Activated naive CD4-positive, alpha-beta T cell treated with Interleukin-2 at 50 U/mL for 16 hours (primary cell): Measurements from ENCODE around the gene CDK11B.
A peak's percentile ranks its signal among the peaks of the same experiment; 100 is the strongest.

Source experiments
- DNase-seq: peaks from one replicate; pipeline ENCODE4 v3.0.0-alpha.2; 2020

The CDK11B gene

DNA sequence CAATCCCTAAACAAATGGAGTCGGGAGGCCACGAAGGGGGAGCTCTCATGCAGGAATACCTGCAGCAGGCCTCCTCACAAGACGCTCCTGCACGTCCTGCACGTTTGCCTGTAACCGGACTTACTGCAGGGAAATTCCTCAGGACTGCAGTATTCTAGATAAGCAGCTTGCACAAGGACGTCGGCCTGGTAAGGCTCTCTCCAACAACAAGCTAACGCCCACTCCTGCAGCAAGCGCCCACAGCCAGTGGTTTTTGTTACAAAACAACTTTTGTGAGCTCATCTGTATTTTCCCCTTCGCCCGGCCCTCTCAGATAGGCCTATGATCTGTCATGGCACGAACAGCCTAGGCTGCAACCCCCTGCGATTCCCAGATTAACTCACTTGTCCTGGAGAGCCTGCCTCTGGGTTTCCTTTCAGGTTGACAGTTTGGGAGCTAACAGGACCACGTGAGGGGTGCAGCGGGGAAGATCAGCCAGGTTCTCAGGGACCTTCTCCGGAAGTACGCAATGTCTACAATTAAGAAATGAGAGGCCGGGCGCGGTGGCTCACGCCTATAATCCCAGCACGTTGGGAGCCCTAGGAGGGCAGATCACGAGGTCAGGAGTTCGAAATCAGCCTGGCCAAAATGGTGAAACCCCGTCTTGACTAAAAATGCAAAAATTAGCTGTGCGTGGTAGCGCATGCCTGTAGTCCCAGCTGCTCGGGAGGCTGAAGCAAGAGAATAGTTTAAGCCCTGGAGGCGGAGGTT lies 44.4 kb downstream of the CDK11B start:
- peak; percentile 71 for DNase-seq

GRCh38 chr1:1613509-1614082 lies 45.2 kb downstream of the CDK11B start:
- no peak for DNase-seq

DNA sequence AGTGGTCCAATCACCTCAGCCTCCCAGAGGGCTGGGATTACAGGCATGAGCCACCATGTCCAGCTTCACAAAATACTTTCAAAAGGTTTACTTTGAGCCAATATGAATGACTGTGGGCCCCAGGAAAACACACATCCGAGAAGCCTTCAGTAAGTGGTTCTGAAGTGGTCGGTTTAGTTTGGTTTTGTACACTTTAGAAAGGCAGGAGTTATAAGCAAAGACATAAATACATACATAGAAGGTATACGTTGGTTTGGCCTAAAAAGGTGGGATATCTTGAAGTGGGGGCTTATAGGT lies 46.8 kb downstream of the CDK11B start:
- DNase-seq, result no peak

GRCh38 chr1:1610796-1611195 lies 48.0 kb downstream of the CDK11B start:
- DNase-seq, result no peak

DNA sequence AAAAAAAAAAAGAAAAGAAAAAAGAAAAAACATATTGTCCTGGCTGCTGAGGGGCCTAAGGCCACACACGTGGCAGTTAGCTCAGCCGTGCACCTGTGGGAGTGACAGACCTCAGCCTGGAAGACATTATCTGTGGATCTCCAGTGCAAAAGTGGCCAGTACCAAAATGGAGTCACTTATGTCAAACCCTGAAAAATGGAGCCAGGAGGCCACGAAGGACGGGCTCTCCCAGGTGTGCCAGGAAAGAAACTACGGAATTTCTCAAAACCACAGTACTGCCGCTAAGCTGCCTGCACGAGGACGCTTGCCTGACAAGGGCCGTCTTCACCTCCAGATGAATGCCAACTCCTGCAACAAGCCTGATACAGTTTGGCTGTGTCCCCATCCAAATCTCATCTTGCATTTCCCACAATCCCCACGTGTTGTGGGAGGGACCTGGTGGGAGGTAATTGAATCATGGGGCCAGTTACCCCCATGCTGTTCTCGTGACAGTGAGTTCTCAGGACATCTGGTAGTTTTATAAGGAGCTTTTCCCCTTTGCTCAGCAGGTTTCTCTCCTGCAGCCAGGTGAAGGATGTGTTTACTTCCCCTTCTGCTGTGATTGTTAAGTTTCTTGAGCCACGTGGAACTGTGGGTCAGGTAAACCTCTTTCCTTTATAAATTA lies 48.9 kb downstream of the CDK11B start:
- no peak for DNase-seq

DNA sequence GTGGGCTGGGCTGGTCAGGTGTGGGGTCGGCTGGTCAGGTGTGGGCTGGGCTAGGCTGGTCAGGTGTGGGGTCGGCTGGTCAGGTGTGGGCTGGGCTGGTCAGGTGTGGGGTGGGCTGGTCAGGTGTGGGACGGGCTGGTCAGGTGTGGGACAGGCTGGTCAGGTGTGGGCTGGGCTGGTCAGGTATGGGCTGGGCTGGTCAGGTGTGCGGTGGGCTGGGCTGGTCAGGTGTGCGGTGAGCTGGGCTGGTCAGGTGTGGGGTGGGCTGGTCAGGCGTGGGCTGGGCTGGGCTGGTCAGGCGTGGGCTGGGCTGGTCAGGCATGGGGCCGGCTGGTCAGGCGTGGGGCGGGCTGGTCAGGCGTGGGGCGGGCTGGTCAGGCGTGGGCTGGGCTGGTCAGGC lies 52.6 kb downstream of the CDK11B start:
- DNase-seq, result no peak

GRCh38 chr1:1605724-1606123 lies 53.1 kb downstream of the CDK11B start:
- no peak for DNase-seq

GRCh38 chr1:1605034-1605591 lies 53.7 kb downstream of the CDK11B start:
- no peak for DNase-seq

DNA sequence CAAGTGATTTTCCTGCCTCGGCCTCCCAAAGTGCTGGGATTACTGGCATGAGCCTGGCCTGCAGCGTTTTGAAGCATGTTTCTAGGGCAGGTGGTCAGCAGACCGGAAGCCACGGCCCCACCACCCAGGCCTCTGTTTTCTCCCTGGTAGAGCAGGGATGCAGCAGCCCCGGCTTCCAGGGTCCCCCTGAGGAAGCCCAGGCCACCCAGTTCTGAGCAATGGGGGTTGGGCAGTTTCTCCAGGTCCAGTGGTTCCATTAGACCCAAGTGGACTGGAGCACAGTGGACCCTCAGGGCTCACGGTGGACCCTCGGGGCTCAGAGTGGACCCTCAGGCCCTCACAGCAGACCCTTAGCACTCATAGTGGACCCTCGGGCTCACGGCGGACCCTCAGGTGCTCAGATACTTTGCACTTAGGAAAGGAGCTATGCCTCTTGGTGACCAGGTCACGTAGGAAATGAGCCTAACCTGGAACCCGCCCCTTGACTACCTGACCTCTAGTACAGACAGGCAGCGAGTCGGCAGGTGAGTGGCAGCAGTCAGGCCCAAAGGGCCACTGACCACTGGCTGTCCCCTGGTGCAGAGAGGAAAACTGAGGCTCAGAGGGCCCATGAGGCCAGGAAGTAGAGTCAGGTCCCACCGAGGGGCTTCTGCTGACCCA lies 54.3 kb downstream of the CDK11B start:
- no peak for DNase-seq

GRCh38 chr1:1603671-1604373 lies 55.0 kb downstream of the CDK11B start:
- no peak for DNase-seq

- DNase-seq, result no peak
Observed at GRCh38 chr1:1602968-1603506, 55.8 kb downstream of the CDK11B start.

DNA sequence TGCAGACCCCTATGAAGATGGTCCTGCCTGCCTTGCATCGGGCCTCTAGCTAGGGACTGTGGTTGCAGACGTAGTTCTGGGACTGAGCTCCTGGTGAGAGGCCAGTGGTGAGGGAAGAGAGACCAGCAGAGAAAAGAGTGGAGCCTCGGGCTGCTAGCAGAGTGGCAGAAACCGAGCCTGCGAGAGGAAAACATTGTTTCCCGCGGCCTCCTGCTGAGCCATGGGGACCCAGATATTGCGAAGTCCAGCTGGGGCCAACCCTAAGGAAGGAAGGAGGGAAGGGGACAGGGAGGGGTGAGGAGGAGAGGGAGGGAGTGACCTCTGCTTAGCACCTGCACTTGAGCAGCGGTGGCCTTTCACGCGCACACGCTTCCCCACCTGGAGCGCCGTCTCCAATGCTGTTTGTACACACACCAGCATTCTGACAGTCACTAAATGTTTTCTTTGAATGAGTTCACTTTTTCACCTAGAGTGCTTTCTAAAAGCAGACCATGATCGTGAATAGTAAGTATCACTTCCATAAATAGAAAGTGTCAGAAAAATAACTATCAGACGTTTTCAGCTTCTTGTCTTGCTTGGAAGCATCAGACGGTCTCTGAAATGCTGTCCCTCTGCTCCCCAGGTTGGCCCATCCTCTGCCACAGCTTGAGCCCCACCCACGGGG lies 56.4 kb downstream of the CDK11B start:
- DNase-seq, result no peak

GRCh38 chr1:1601564-1602303 lies 57.1 kb downstream of the CDK11B start:
- no peak for DNase-seq

- DNase-seq, result no peak
Observed at GRCh38 chr1:1600861-1601563, 57.8 kb downstream of the CDK11B start.

DNA sequence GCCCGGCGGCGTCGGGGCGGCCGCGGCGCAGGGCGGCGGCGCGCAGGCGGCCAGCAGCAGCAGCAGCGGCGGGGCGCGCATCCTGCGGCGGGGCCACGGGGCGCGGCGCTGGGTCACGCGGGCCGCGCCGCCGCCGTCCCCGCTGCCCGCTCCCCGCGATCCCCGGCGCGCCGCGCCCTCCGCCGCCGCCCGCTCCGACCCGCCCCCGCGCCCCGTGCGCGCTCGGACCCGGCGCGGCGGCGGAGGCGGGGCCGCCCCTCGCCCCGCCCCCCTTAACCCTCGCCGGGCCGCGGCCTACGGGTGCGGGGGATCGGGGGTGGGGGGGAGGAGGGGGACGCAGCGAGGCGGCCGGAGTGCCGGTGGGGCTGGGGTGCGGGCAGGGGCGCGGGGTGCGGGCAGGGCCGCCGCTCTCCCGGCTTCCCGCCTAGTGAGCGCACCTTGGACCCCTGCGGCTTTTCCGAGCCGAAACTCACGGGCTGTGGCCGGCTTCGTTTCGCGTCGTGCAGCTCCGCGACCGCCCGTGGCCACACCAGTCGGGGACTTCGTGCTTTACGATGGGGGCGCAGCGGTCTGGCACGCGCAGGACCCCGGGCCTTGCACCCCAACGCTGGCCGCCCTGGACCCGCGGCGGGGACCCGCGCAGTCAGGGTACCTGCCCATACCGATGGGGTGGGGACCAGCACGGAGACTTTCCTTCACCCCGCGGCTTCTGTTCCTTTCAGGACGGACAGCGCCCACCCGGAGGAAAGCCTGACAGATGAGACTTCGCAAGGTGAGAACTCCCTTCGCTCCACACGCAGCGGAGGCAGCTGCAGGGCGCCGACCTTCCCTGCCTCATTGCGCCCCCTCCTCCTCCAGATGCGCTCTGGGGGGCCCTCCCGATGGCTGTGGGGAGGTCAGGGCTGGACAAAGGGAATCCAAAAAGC lies 58.6 kb downstream of the CDK11B start, which contains the start of gene FNDC10:
Gene FNDC10, minus strand, starts transcription at position 201 of the 926 bp plus-strand sequence. Its CDS starts 120 bp downstream, at position 81.
- DNase-seq, result no peak

GRCh38 chr1:1599030-1599934 lies 59.5 kb downstream of the CDK11B start:
- peak; percentile 33 for DNase-seq

- no peak for DNase-seq
Observed at GRCh38 chr1:1598720-1599029, 60.1 kb downstream of the CDK11B start.

DNA sequence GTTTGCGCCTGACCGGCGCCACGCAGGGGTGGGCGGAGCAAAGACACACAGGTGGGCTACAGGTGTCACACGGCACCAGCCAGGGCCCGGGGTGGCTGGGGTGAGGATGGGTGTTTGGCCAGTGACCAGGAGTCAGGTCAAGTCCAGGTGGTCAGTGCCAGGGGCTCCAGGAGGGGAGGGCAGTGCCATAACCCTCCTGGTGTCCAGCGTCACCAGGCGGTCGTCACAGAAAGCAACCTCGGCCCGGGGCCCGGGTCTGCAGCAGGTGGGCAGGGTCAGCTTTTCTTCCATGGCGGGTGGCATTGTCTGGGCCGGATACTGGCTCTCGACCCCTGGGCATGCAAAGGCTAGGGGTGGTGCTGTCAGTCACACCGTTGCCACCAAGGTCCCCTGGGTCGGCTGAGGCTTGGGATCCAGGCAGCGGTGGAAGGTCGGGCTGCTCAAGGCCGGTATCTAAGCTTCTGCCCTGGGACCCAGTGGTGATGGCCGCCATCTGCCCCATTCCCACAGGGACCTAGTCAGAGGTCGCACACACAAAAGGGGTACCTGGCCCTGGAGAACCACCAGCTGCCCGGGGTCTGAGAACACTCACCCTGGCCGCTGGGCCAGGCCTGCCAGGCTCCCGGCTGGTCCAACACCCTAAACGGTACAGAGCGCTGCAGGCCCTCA lies 60.6 kb downstream of the CDK11B start:
- no peak for DNase-seq
